Measurements from ENCODE around the gene RPA1. TPM values are rescaled to one million over a fixed set of nuclear protein-coding genes. Genes with fewer than 3 reads are reported as not detected.

Gene RPA1
- total RNA-seq, 1 experiment from 2014 or later: 18.9 TPM

- DNase-seq (ENCODE audit: low read depth, low spot score): no peak
- in situ Hi-C loops (cut with HindIII; ENCODE audit: low pct_unique_long_range_greater_than_20kb, low sequenced_read_pairs): no loop called here
These were observed 113.0 kb downstream of the RPA1 start for GRCh38 chr17:1942666-1943435.

- in situ Hi-C loops (cut with HindIII; ENCODE audit: low pct_unique_long_range_greater_than_20kb, low sequenced_read_pairs): no loop called here
- DNase-seq (ENCODE audit: low read depth, low spot score): no peak
These were observed 113.6 kb downstream of the RPA1 start for GRCh38 chr17:1943436-1943831.

- in situ Hi-C loops (cut with HindIII; ENCODE audit: low pct_unique_long_range_greater_than_20kb, low sequenced_read_pairs): no loop called here
- DNase-seq (ENCODE audit: low read depth, low spot score): no peak
These were observed 115.8 kb downstream of the RPA1 start for GRCh38 chr17:1945621-1946020.

- DNase-seq (ENCODE audit: low read depth, low spot score): no peak
- in situ Hi-C loops (cut with HindIII; ENCODE audit: low pct_unique_long_range_greater_than_20kb, low sequenced_read_pairs): no loop called here
These were observed 116.5 kb downstream of the RPA1 start for GRCh38 chr17:1946021-1946932.

GRCh38 chr17:1947229-1947742, 117.5 kb downstream of the RPA1 start:
- in situ Hi-C loops (cut with HindIII; ENCODE audit: low pct_unique_long_range_greater_than_20kb, low sequenced_read_pairs): no loop called here
- DNase-seq (ENCODE audit: low read depth, low spot score): no peak

GRCh38 chr17:1947743-1948516, 118.1 kb downstream of the RPA1 start:
- in situ Hi-C loops (cut with HindIII; ENCODE audit: low pct_unique_long_range_greater_than_20kb, low sequenced_read_pairs): no loop called here

GRCh38 chr17:1948517-1948825, 118.7 kb downstream of the RPA1 start:
- in situ Hi-C loops (cut with HindIII; ENCODE audit: low pct_unique_long_range_greater_than_20kb, low sequenced_read_pairs): no loop called here
- DNase-seq (ENCODE audit: low read depth, low spot score): no peak

More at GRCh38 chr17:1947743-1948516, 118.1 kb downstream of the RPA1 start:
- no peak for DNase-seq (ENCODE audit: low read depth, low spot score)

Other genes with a start within 250 kb of the RPA1 start
- 2.0 and 3.4 TPM in 2 replicates for gene SLC43A2, start 201.2 kb upstream of the RPA1 start, total RNA-seq (2014; rRNA removed; shearing (Covaris generic))
- 0.11 and 0.16 TPM in 2 replicates for gene SCARF1, start 184.3 kb upstream of the RPA1 start, total RNA-seq (2014; rRNA removed; shearing (Covaris generic))
- gene RILP, start 180.1 kb upstream of the RPA1 start, total RNA-seq (2014; rRNA removed; shearing (Covaris generic)): 10.4 and 12.1 TPM in 2 replicates
- gene PRPF8, start 145.1 kb upstream of the RPA1 start, total RNA-seq (2014; rRNA removed; shearing (Covaris generic)): 62.2 and 67.7 TPM in 2 replicates
- gene TLCD2, start 119.6 kb upstream of the RPA1 start, total RNA-seq (2014; rRNA removed; shearing (Covaris generic)): 1.7 and 2.0 TPM in 2 replicates
- gene WDR81, start 105.3 kb upstream of the RPA1 start, total RNA-seq (2014; rRNA removed; shearing (Covaris generic)): 5.5 and 5.6 TPM in 2 replicates
- gene SERPINF2, start 87.1 kb upstream of the RPA1 start, total RNA-seq (2014; rRNA removed; shearing (Covaris generic)): 0.32 and 0.37 TPM in 2 replicates
- 229 and 245 TPM in 2 replicates for gene SERPINF1, start 67.9 kb upstream of the RPA1 start, total RNA-seq (2014; rRNA removed; shearing (Covaris generic))
- gene SMYD4, start 103 bp upstream of the RPA1 start, total RNA-seq (2014; rRNA removed; shearing (Covaris generic)): 10.0 and 12.0 TPM in 2 replicates
- gene RTN4RL1, start 195.3 kb downstream of the RPA1 start, total RNA-seq (2014; rRNA removed; shearing (Covaris generic)): 1.4 and 1.7 TPM in 2 replicates
- 60.2 and 70.1 TPM in 2 replicates for gene DPH1, start 200.1 kb downstream of the RPA1 start, total RNA-seq (2014; rRNA removed; shearing (Covaris generic))
- gene OVCA2, start 212.0 kb downstream of the RPA1 start, total RNA-seq (2014; rRNA removed; shearing (Covaris generic)): 74.9 and 82.0 TPM in 2 replicates
- gene HIC1, start 225.1 kb downstream of the RPA1 start, total RNA-seq (2014; rRNA removed; shearing (Covaris generic)): 0.48 and 0.69 TPM in 2 replicates

All from SK-MEL-5 (cell line).